MM.1S (cell line): ENCODE results near the gene ZNF576.

Experiments used
- DNase-seq: peaks from one replicate; pipeline ENCODE4 v3.0.0-alpha.2; 2015
- H2AFZ ChIP-seq: fragments of 300-600 bp; sonication (generic); 2 replicates; pipeline ENCODE4 v1.6.0; 2016; ENCODE audit warnings: antibody characterized with exemption, low read length
- H3F3A ChIP-seq: fragments of 300-600 bp; sonication (generic); 2 replicates; pipeline ENCODE4 v1.6.1; 2016; ENCODE audit warnings: mild to moderate bottlenecking, antibody characterized with exemption, low read length, moderate library complexity, mixed read lengths; ENCODE audit not compliant: insufficient read depth
- H3K27ac ChIP-seq: fragments of 300-600 bp; sonication (generic); 2 replicates; pipeline ENCODE4 v1.5.1; 2016; ENCODE audit warnings: mild to moderate bottlenecking, low read length
- H3K27me3 ChIP-seq: fragments of 300-600 bp; sonication (generic); replicated peaks from 2 replicates; pipeline ENCODE4 v1.6.0; 2016; ENCODE audit warnings: low read length; ENCODE audit not compliant: insufficient read depth
- H3K36me3 ChIP-seq: fragments of 300-600 bp; sonication (generic); replicated peaks from 2 replicates; pipeline ENCODE4 v1.6.1; 2016; ENCODE audit warnings: mild to moderate bottlenecking, low read length, mixed read lengths; ENCODE audit not compliant: insufficient read depth
- H3K4me1 ChIP-seq: fragments of 300-600 bp; sonication (generic); 2 replicates; pipeline ENCODE4 v1.6.1; 2016; ENCODE audit warnings: low read length, mixed read lengths
- H3K4me2 ChIP-seq: fragments of 300-600 bp; sonication (generic); 2 replicates; pipeline ENCODE4 v1.6.0; 2016; ENCODE audit warnings: low read depth, low read length
- H3K4me3 ChIP-seq: fragments of 300-600 bp; sonication (generic); 2 replicates; pipeline ENCODE4 v1.5.1; 2016; ENCODE audit warnings: low read length, mixed read lengths
- H3K79me2 ChIP-seq: fragments of 300-600 bp; sonication (generic); 2 replicates; pipeline ENCODE4 v1.6.1; 2016; ENCODE audit warnings: mixed run types, low read length, mixed read lengths
- H3K9ac ChIP-seq: fragments of 300-600 bp; sonication (generic); 2 replicates; pipeline ENCODE4 v1.6.1; 2016; ENCODE audit warnings: low read length, mixed read lengths
- H3K9me2 ChIP-seq: fragments of 300-600 bp; sonication (generic); replicated peaks from 2 replicates; pipeline ENCODE4 v1.6.1; 2016; ENCODE audit warnings: mild to moderate bottlenecking, low read length, mixed read lengths; ENCODE audit not compliant: insufficient read depth
- H3K9me3 ChIP-seq: fragments of 300-600 bp; sonication (generic); replicated peaks from 2 replicates; pipeline ENCODE4 v1.6.1; 2016; ENCODE audit warnings: mild to moderate bottlenecking, low read length, mixed read lengths; ENCODE audit not compliant: insufficient read depth
- H4K20me1 ChIP-seq: fragments of 300-600 bp; sonication (generic); 2 replicates; pipeline ENCODE4 v1.6.1; 2016; ENCODE audit warnings: mild to moderate bottlenecking, low read length, moderate library complexity, mixed read lengths; ENCODE audit not compliant: insufficient read depth
- CTCF ChIP-seq: fragments of 300-600 bp; sonication (generic); IDR thresholded peaks from 2 replicates; pipeline ENCODE4 v1.5.1; 2016; ENCODE audit warnings: antibody characterized with exemption, low read length, mixed read lengths
- EZH2 ChIP-seq: fragments of 300-600 bp; sonication (generic); optimal IDR thresholded peaks from 2 replicates; pipeline ENCODE3; 2017; ENCODE audit warnings: low read depth, mild to moderate bottlenecking, antibody characterized with exemption, low read length, mixed read lengths
- EZH2phosphoT487 ChIP-seq: fragments of 300-600 bp; sonication (generic); IDR thresholded peaks from 2 replicates; pipeline ENCODE4 v1.6.1; 2018; ENCODE audit warnings: antibody characterized with exemption, low read length

The ZNF576 gene

DNA sequence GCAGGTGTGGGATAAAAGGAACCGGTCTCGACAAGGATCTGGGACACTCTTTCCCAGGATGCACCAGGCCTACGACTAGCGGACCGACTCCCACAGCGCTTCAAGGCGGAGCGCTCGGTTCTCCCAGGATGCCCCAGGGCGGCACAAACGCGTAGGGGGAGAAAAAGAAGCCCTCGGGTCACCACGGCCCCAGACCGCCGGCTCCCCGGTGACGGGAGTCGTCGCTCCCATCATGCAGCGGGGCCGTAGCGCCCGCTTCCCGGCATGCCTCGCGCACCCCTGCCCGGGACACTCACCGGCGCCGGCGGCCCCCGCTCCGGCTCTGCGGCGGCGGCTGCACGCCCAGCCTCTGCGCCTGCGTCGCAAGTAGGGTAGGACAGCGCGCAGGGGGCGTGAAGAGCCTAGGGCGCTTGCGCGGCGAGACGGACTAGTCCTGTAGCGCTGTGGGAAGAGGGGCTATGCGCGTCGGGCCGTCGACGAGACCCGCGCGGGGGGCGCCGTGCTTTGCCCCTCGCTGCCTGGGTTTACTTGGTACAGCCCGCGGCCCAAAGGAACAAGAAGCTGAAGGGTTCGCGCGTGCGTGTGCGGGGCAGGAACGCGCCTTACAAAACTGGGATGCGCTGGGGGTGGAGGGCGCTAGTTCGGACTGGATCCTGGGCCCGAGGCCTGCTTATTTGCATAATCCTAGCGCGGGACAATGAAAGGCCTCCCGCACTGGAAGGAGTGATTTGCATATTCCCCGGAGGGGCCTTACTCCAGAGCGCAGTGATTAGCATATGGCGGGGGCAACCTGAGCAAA is 23.1 kb downstream of the ZNF576 start, which contains the start of gene ZNF428:
TSS of gene ZNF428 (minus strand) at position 368 of the 799 bp plus-strand sequence. CDS start 5,325 bp downstream, outside the sequence.
- H3K79me2 ChIP-seq, result peaks cover 39% of the 10 kb centered on the region
- H3K4me1 ChIP-seq, result peaks cover 7% of the 10 kb centered on the region; the same call in 1 of the 2 replicates
- H3F3A ChIP-seq, result peaks cover 16% of the 10 kb centered on the region; the same call in 1 of the 2 replicates

DNA sequence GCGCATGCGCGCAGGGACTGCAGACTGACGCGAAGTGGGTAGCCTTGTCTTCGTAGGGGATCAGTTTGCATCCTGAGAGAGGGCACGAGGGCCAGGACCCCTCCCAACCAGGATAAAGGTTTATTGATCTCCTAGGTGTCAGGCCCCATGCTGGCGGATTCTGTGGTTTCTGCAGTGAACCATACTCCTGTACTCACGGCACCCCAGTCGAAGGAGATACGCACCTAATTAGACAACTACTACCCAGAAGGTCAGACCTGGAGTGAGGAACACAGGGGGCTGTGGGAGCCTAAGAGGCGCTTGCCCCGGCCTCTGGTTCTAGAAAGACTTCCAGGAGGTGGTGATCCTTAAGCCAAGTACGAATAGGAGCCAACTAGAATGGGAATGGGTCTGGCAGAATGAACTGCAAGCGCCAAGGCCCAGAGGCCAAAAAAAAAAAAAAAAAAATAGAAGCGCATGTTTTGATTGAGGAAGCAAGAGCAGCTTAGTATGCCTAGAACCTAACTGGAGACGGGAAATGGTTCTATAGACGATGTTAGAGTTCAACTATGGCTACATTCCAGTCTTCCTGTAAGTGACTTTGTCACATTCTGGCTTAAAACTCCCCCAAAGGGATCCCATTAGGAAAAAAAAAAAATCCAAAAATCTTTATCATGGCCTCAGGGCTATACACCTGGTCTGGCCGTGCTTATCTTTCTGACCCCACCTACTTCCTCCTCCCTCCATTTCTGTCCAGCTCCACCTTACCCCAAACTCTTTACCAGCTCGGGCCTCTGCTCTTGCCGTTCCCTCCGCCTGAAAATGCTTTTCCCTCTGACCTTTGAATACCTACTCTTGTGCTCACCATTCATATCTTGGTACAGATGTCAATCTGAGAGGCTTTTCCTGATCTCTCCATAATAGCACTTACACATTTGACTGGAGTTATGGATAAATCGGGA is 23.9 kb downstream of the ZNF576 start:
- peak overlapping the region; percentile 80 for H2AFZ ChIP-seq

More for the DNA sequence above, 23.1 kb downstream of the ZNF576 start, which contains the start of gene ZNF428:
- H3K9me3 ChIP-seq, result no peaks in the 10 kb centered on the region
- peak within 1 kb of the TSS; percentile 93 for H3K27ac ChIP-seq
- H3K9ac ChIP-seq, result peak within 1 kb of the TSS; percentile 95
- TF ChIP-seq EZH2, result no peak
- TF ChIP-seq CTCF, result no peak
- no peak for TF ChIP-seq EZH2phosphoT487
- DNase-seq, result peak; percentile 97
- H3K27me3 ChIP-seq, result no peaks in the 10 kb centered on the region
- peak within 1 kb of the TSS; percentile 97 for H3K4me2 ChIP-seq
- no peaks in the 10 kb centered on the region for H3K36me3 ChIP-seq
- H2AFZ ChIP-seq, result peak within 1 kb of the TSS; percentile 80
- H4K20me1 ChIP-seq, result no peaks in the 10 kb centered on the region
- H3K9me2 ChIP-seq, result no peaks in the 10 kb centered on the region
- peak within 1 kb of the TSS; percentile 85 for H3K4me3 ChIP-seq

More for the DNA sequence above, 23.9 kb downstream of the ZNF576 start:
- peak overlapping the region; percentile 93 for H3K27ac ChIP-seq
- H3K9me2 ChIP-seq, result no peaks in the 10 kb centered on the region
- peaks cover 32% of the 10 kb centered on the region for H3K79me2 ChIP-seq
- H3K4me1 ChIP-seq, result peaks cover 7% of the 10 kb centered on the region; the same call in 1 of the 2 replicates
- H3K9me3 ChIP-seq, result no peaks in the 10 kb centered on the region
- H3K4me3 ChIP-seq, result peak overlapping the region; percentile 85
- H3K27me3 ChIP-seq, result no peaks in the 10 kb centered on the region
- peaks cover 16% of the 10 kb centered on the region; the same call in 1 of the 2 replicates for H3F3A ChIP-seq
- no peak for DNase-seq
- peak overlapping the region; percentile 95 for H3K9ac ChIP-seq
- TF ChIP-seq EZH2 (no peak), CTCF (no peak), EZH2phosphoT487 (no peak)
- H3K36me3 ChIP-seq, result no peaks in the 10 kb centered on the region
- H4K20me1 ChIP-seq, result no peaks in the 10 kb centered on the region
- peak overlapping the region; percentile 97 for H3K4me2 ChIP-seq
